AG04450 (cell line): ENCODE data around the gene NES. TPM values are rescaled to one million over a fixed set of nuclear protein-coding genes. Genes with fewer than 3 reads are reported as not detected.

Source experiments
- CTCF ChIA-PET: fragments of 300-600, 350-600 bp; formaldehyde crosslinking; extraction: SDS; loops from one replicate; lab custom pipeline; 2022; ENCODE audit warnings: antibody characterized with exemption, inconsistent platforms; lab: Charles Lee
- POLR2A ChIA-PET: fragments of 350-600 bp; formaldehyde crosslinking; extraction: SDS; loops from one replicate; lab custom pipeline; 2021; ENCODE audit warnings: antibody characterized with exemption, inconsistent platforms; lab: Yijun Ruan, JAX
- DNase-seq: peaks from one replicate; pipeline ENCODE4 v3.0.0-alpha.2; 2011; ENCODE audit warnings: low read depth, low spot score
- H3K27ac ChIP-seq: one replicate; pipeline ENCODE4 v1.5.1; 2012; ENCODE audit warnings: low read depth, low read length, control low read depth
- H3K27me3 ChIP-seq: one replicate; pipeline ENCODE4 v1.6.0; 2012; ENCODE audit warnings: low read length; ENCODE audit not compliant: control insufficient read depth, insufficient read depth
- H3K4me3 ChIP-seq: 2 replicates; pipeline ENCODE4 v1.5.1; 2011; ENCODE audit warnings: mild to moderate bottlenecking, low read depth, low read length, control low read depth
- H3K9me3 ChIP-seq: 2 replicates; pipeline ENCODE4 v1.5.1; 2012; ENCODE audit warnings: low read length; ENCODE audit not compliant: control insufficient read depth, insufficient read depth
- CTCF ChIP-seq: IDR thresholded peaks from 2 replicates; pipeline ENCODE4 v1.5.1; 2011; ENCODE audit warnings: low read depth, low read length, control low read depth, inconsistent platforms
- polyA plus RNA-seq: library from polyadenylated mRNA; depleted of rRNA; stranded (reverse); fragments of >200 nt; gene quantifications from 2 replicates; pipeline ENCODE4 v1.2.3, GENCODE V29; 2011

The NES gene
- polyA plus RNA-seq, 1 experiment, result 15.7 TPM

- no peak for DNase-seq
- TF ChIP-seq CTCF, result no peak
- CTCF ChIA-PET, result interaction anchor here (0.5 to 13.7 kb wide), 8 partner anchors 11 to 93 kb away, joined by 3 to 233 read pairs (median 5); partner anchors contain the start of genes ISG20L2, METTL25B and NES
- H3K27me3 ChIP-seq, result no peaks in the 10 kb centered on the region
- POLR2A ChIA-PET, result interaction anchor here (0.8 to 1.6 kb wide), 2 partner anchors 22 to 38 kb away, joined by 3 read pairs; no protein-coding TSS in a partner anchor
- H3K27ac ChIP-seq, result no peak overlapping the region
- H3K4me3 ChIP-seq, result no peak overlapping the region
- no peaks in the 10 kb centered on the region for H3K9me3 ChIP-seq
These were observed 34.0 kb upstream of the NES start for GRCh38 chr1:156711011-156711817.

- no peak overlapping the region for H3K27ac ChIP-seq
- no peak overlapping the region for H3K4me3 ChIP-seq
- ChIA-PET CTCF (interaction anchor here (0.6 to 13.7 kb wide), 7 partner anchors 12 to 219 kb away, joined by 3 to 233 read pairs (median 5); partner anchors contain the start of genes ISG20L2 and METTL25B), POLR2A (interaction anchor here (0.6 to 1.6 kb wide), 2 partner anchors 20 to 145 kb away, joined by 3 read pairs; no protein-coding TSS in a partner anchor)
- no peaks in the 10 kb centered on the region for H3K27me3 ChIP-seq
- no peaks in the 10 kb centered on the region for H3K9me3 ChIP-seq
- no peak for DNase-seq
- no peak for TF ChIP-seq CTCF
These were observed 32.7 kb upstream of the NES start for GRCh38 chr1:156709757-156710489.

- DNase-seq, result no peak
- Histone ChIP-seq H3K9me3 (no peaks in the 10 kb centered on the region), H3K4me3 (no peak overlapping the region), H3K27ac (peak overlapping the region; percentile 39), H3K27me3 (no peaks in the 10 kb centered on the region)
- POLR2A ChIA-PET, result interaction anchor here (0.5 kb wide), 1 partner anchor 13 kb away, joined by 3 read pairs; no protein-coding TSS in a partner anchor
- CTCF ChIA-PET, result interaction anchor here (0.6 to 13.7 kb wide), 5 partner anchors 11 to 184 kb away, joined by 3 to 233 read pairs (median 6); partner anchors contain the start of genes ISG20L2 and METTL25B
- TF ChIP-seq CTCF, result no peak
These were observed 31.8 kb upstream of the NES start for GRCh38 chr1:156709031-156709430.

GRCh38 chr1:156708218-156708661 lies 31.0 kb upstream of the NES start:
- Histone ChIP-seq H3K4me3 (no peak overlapping the region), H3K9me3 (no peaks in the 10 kb centered on the region), H3K27me3 (no peaks in the 10 kb centered on the region), H3K27ac (peak overlapping the region; percentile 82)
- TF ChIP-seq CTCF, result no peak
- ChIA-PET POLR2A (no interaction called here), CTCF (interaction anchor here (0.6 to 13.7 kb wide), 5 partner anchors 7 to 30 kb away, joined by 3 to 233 read pairs (median 23); partner anchors contain the start of genes ISG20L2 and METTL25B)
- no peak for DNase-seq
